Hepatocyte (in vitro differentiated cells): ENCODE measurements around the gene RGS13. TPM values are rescaled to one million over a fixed set of nuclear protein-coding genes. Genes with fewer than 3 reads are reported as not detected.

Experiments
- DNase-seq: peaks from one replicate; pipeline ENCODE4 v3.0.0-alpha.2; 2016; ENCODE audit warnings: low spot score
- H2AFZ ChIP-seq: fragments of 200-600 bp; sonication (generic); 2 replicates; pipeline ENCODE4 v1.6.0; 2016; ENCODE audit warnings: antibody characterized with exemption, mild to moderate bottlenecking
- H3K27ac ChIP-seq: fragments of 200-600 bp; sonication (generic); 2 replicates; pipeline ENCODE4 v1.5.1; 2016; ENCODE audit warnings: mild to moderate bottlenecking
- H3K27me3 ChIP-seq: fragments of 200-600 bp; sonication (generic); 2 replicates; pipeline ENCODE4 v1.6.1; 2016
- H3K36me3 ChIP-seq: fragments of 200-600 bp; sonication (generic); replicated peaks from 2 replicates; pipeline ENCODE4 v1.5.1; 2016; ENCODE audit warnings: low read depth; ENCODE audit not compliant: insufficient read depth
- H3K4me1 ChIP-seq: fragments of 200-600 bp; sonication (generic); 2 replicates; pipeline ENCODE4 v1.5.1; 2016; ENCODE audit warnings: mild to moderate bottlenecking, moderate library complexity; ENCODE audit not compliant: insufficient read depth
- H3K4me2 ChIP-seq: fragments of 200-600 bp; sonication (generic); 2 replicates; pipeline ENCODE4 v1.6.0; 2016
- H3K4me3 ChIP-seq: fragments of 200-600 bp; sonication (generic); 2 replicates; pipeline ENCODE4 v1.5.1; 2016; ENCODE audit warnings: mild to moderate bottlenecking
- H3K79me2 ChIP-seq: fragments of 200-600 bp; sonication (generic); 2 replicates; pipeline ENCODE4 v1.6.0; 2017; ENCODE audit warnings: mild to moderate bottlenecking
- H3K9me2 ChIP-seq: fragments of 200-600 bp; sonication (generic); replicated peaks from 2 replicates; pipeline ENCODE4 v1.6.0; 2017; ENCODE audit warnings: mild to moderate bottlenecking; ENCODE audit not compliant: insufficient read depth
- H3K9me3 ChIP-seq: fragments of 200-600 bp; sonication (generic); 2 replicates; pipeline ENCODE4 v1.5.1; 2016; ENCODE audit warnings: low read depth, mild to moderate bottlenecking
- H4K20me1 ChIP-seq: fragments of 200-600 bp; sonication (generic); 2 replicates; pipeline ENCODE4 v1.6.0; 2016; ENCODE audit warnings: mild to moderate bottlenecking; ENCODE audit not compliant: insufficient read depth, poor library complexity, severe bottlenecking
- CTCF ChIP-seq: fragments of 200-600 bp; sonication (generic); IDR thresholded peaks from 2 replicates; pipeline ENCODE4 v1.5.1; 2016; ENCODE audit warnings: antibody characterized with exemption, mild to moderate bottlenecking; ENCODE audit not compliant: poor library complexity
- EZH2 ChIP-seq: fragments of 200-600 bp; sonication (generic); IDR thresholded peaks from 2 replicates; pipeline ENCODE4 v1.6.1; 2016; ENCODE audit warnings: antibody characterized with exemption, mild to moderate bottlenecking, borderline replicate concordance
- EZH2phosphoT487 ChIP-seq: fragments of 200-600 bp; sonication (generic); IDR thresholded peaks from one replicate; pipeline ENCODE4 v1.6.1; 2018; ENCODE audit warnings: antibody characterized with exemption, mild to moderate bottlenecking, low read depth, moderate library complexity; ENCODE audit not compliant: unreplicated experiment, severe bottlenecking
- WGBS: methylation state at CpG from one replicate; pipeline ENCODE4 v1.1.6; 2016; ENCODE audit warnings: low lambda C conversion rate; ENCODE audit errors: missing lambda C conversion rate; 5-methylcytosine and 5-hydroxymethylcytosine counted together
- polyA plus RNA-seq: library from polyadenylated mRNA; unstranded; fragments of >200 nt; fragmentation: Nextera tagmentation; extraction: Ambion mirVana; gene quantifications from 2 replicates; pipeline ENCODE4 v1.2.1, GENCODE V29; 2016
- total RNA-seq: library from RNA; depleted of rRNA; stranded (reverse); fragments of >200 nt; gene quantifications from 2 replicates; pipeline ENCODE4 v1.2.3, GENCODE V29; 2014

Gene RGS13
- total and polyA plus RNA-seq, 2 experiments from 2014 or later: 1.1 to 3.3 TPM

- H3K4me2 ChIP-seq: peak overlapping the region; percentile 23
- 21% methylated on average over 4 of the region's 4 CpGs for WGBS
- H3K27ac ChIP-seq: peak overlapping the region; percentile 73
Measured at GRCh38 chr1:192702212-192702902, 66.4 kb downstream of the RGS13 start.

DNA sequence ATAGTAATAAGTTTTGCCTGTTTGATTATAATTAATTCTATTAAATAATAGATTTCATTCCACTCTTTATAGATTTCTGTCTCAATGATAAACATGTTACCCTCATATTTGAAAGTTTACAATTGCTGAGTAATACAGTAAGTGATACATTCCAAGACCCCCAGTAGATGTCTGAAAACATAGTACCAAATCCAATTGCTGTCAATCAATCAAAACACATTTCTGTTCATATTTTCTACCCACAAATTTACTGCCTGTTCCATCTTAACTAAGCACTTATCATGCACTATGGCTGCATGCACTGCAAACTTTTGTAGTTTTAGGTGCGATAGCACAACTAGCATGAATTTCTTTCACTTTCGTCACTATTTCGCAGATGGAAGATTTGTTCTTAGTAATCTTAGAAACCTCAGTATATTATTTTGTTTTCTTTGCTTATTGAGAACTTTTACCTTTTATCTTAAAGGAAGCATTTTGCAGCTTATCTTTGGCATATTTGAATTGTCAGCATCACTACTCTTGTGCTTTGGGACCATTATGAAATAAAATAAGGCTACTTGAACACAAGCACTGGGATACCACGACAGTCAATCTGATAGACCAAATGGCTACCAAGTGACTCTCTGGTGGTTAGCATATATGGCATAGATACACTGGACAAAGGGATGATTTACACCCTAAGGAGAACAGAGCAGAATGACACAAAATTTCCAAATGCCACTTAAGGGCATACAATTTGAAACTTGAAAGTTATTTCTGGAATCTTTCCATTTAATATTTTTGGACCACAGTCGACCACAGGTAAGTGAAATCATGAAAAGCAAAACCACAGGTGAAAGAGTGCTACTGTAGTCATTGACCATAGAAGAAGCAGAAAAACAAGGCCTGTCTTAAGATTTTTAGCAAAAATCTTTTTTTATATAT is 67.6 kb downstream of the RGS13 start:
- Histone ChIP-seq H4K20me1 (no peaks in the 10 kb centered on the region), H3K4me2 (no peak overlapping the region), H3K4me3 (no peak overlapping the region), H3K27me3 (no peaks in the 10 kb centered on the region), H3K27ac (no peak overlapping the region), H2AFZ (no peak overlapping the region), H3K4me1 (peaks cover 28% of the 10 kb centered on the region), H3K36me3 (no peaks in the 10 kb centered on the region), H3K79me2 (no peaks in the 10 kb centered on the region), H3K9me2 (no peaks in the 10 kb centered on the region), H3K9me3 (no peaks in the 10 kb centered on the region)
- 97% methylated on average over 5 of the region's 5 CpGs for WGBS
- TF ChIP-seq CTCF: no peak
- TF ChIP-seq EZH2phosphoT487: no peak
- TF ChIP-seq EZH2: no peak
- no peak for DNase-seq

More at GRCh38 chr1:192702212-192702902, 66.4 kb downstream of the RGS13 start:
- DNase-seq: no peak
- Histone ChIP-seq H3K4me1 (peaks cover 28% of the 10 kb centered on the region), H3K79me2 (no peaks in the 10 kb centered on the region), H3K27me3 (no peaks in the 10 kb centered on the region), H4K20me1 (no peaks in the 10 kb centered on the region), H3K4me3 (no peak overlapping the region), H2AFZ (no peak overlapping the region), H3K9me3 (no peaks in the 10 kb centered on the region), H3K9me2 (no peaks in the 10 kb centered on the region), H3K36me3 (no peaks in the 10 kb centered on the region)
- no peak for TF ChIP-seq EZH2

DNA sequence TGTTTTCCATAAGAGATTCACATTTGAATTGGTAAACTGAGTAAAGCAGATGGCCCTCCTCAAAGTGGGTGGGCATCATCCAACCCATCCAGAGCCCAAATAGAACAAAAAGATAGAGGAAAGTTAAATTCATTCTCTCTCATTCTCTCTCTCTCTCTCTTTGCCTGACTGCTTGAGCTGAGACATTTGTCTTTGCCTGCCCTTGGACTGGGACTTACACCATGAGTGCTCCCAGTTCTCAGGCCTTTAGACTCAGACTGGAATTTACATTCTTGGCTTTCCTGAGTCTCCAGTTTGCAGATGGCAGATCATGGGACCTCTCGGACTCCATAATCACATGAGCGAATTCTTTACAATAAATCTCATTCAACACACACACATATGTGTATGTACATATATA is 69.6 kb downstream of the RGS13 start:
- Histone ChIP-seq H3K79me2 (no peaks in the 10 kb centered on the region), H4K20me1 (no peaks in the 10 kb centered on the region), H2AFZ (no peak overlapping the region), H3K4me2 (no peak overlapping the region), H3K4me3 (no peak overlapping the region), H3K36me3 (no peaks in the 10 kb centered on the region), H3K27ac (no peak overlapping the region), H3K27me3 (no peaks in the 10 kb centered on the region), H3K9me3 (no peaks in the 10 kb centered on the region), H3K4me1 (peaks cover 22% of the 10 kb centered on the region), H3K9me2 (no peaks in the 10 kb centered on the region)
- WGBS: 95% methylated on average over 2 of the region's 2 CpGs
- TF ChIP-seq EZH2phosphoT487 (no peak), EZH2 (no peak), CTCF (no peak)
- DNase-seq: no peak

GRCh38 chr1:192706936-192707335 is 71.0 kb downstream of the RGS13 start:
- Histone ChIP-seq H3K79me2 (no peaks in the 10 kb centered on the region), H3K4me1 (peaks cover 8% of the 10 kb centered on the region), H3K27me3 (no peaks in the 10 kb centered on the region), H3K36me3 (no peaks in the 10 kb centered on the region), H4K20me1 (no peaks in the 10 kb centered on the region), H3K9me3 (no peaks in the 10 kb centered on the region), H3K4me3 (no peak overlapping the region), H2AFZ (no peak overlapping the region), H3K27ac (no peak overlapping the region), H3K4me2 (no peak overlapping the region), H3K9me2 (no peaks in the 10 kb centered on the region)
- TF ChIP-seq EZH2: no peak
- no peak for TF ChIP-seq CTCF
- no peak for TF ChIP-seq EZH2phosphoT487
- DNase-seq: no peak
- 87% methylated on average over 2 of the region's 2 CpGs for WGBS
